GM12864 (cell line): ENCODE results near the gene TTLL5.
A peak's percentile ranks its signal among the peaks of the same experiment; 100 is the strongest.

Experiments used
- DNase-seq: peaks from one replicate; pipeline ENCODE4 v3.0.0-alpha.2; 2011; ENCODE audit warnings: low read depth
- H3K4me3 ChIP-seq: 2 replicates; pipeline ENCODE4 v1.5.1; 2011; ENCODE audit warnings: mild to moderate bottlenecking, low read depth, low read length, control low read depth
- CTCF ChIP-seq: IDR thresholded peaks from 2 replicates; pipeline ENCODE4 v1.5.1; 2011; ENCODE audit warnings: low read depth, mild to moderate bottlenecking, moderate library complexity, low read length, control low read depth, inconsistent platforms; ENCODE audit errors: missing control alignments

TTLL5 gene

GRCh38 chr14:75660630-75661498 is at the start of gene TTLL5, which contains the start of gene ERG28:
Gene TTLL5 (plus strand): TSS chr14:75661246. CDS start chr14:75663150, 1,904 bp downstream.
Gene ERG28 (minus strand): TSS chr14:75660876. CDS start chr14:75657502, 3,374 bp downstream.
- peak; percentile 99 for DNase-seq
- no peak for TF ChIP-seq CTCF
- H3K4me3 ChIP-seq = peak within 1 kb of the TSS; percentile 99

GRCh38 chr14:75612157-75612556 is 48.9 kb upstream of the TTLL5 start:
- DNase-seq = no peak
- no peak overlapping the region for H3K4me3 ChIP-seq
- no peak for TF ChIP-seq CTCF

GRCh38 chr14:75614179-75614578 is 46.9 kb upstream of the TTLL5 start:
- no peak overlapping the region for H3K4me3 ChIP-seq
- no peak for DNase-seq
- no peak for TF ChIP-seq CTCF

- DNase-seq = no peak
- no peak for TF ChIP-seq CTCF
- H3K4me3 ChIP-seq = no peak overlapping the region
Observed at GRCh38 chr14:75615200-75615599, 45.8 kb upstream of the TTLL5 start.

- TF ChIP-seq CTCF = no peak
- DNase-seq = no peak
- H3K4me3 ChIP-seq = no peak overlapping the region
Observed at GRCh38 chr14:75619548-75619947, 41.5 kb upstream of the TTLL5 start.

- TF ChIP-seq CTCF = no peak
- DNase-seq = no peak
- no peak overlapping the region for H3K4me3 ChIP-seq
Observed at GRCh38 chr14:75625034-75625433, 36.0 kb upstream of the TTLL5 start.

GRCh38 chr14:75626396-75626795 is 34.6 kb upstream of the TTLL5 start:
- H3K4me3 ChIP-seq = no peak overlapping the region
- DNase-seq = no peak
- TF ChIP-seq CTCF = no peak
